GM18873 (cell line): ENCODE results near the gene DGKQ.

ENCODE experiments used
- ATAC-seq: cut with Tn5 transposase; IDR thresholded peaks from one replicate; pipeline ENCODE4 v1.9.1; 2021; ENCODE audit warnings: mild to moderate bottlenecking, moderate library complexity, moderate number of reproducible peaks; ENCODE audit not compliant: unreplicated experiment, low FRiP score

The DGKQ gene, protein sequence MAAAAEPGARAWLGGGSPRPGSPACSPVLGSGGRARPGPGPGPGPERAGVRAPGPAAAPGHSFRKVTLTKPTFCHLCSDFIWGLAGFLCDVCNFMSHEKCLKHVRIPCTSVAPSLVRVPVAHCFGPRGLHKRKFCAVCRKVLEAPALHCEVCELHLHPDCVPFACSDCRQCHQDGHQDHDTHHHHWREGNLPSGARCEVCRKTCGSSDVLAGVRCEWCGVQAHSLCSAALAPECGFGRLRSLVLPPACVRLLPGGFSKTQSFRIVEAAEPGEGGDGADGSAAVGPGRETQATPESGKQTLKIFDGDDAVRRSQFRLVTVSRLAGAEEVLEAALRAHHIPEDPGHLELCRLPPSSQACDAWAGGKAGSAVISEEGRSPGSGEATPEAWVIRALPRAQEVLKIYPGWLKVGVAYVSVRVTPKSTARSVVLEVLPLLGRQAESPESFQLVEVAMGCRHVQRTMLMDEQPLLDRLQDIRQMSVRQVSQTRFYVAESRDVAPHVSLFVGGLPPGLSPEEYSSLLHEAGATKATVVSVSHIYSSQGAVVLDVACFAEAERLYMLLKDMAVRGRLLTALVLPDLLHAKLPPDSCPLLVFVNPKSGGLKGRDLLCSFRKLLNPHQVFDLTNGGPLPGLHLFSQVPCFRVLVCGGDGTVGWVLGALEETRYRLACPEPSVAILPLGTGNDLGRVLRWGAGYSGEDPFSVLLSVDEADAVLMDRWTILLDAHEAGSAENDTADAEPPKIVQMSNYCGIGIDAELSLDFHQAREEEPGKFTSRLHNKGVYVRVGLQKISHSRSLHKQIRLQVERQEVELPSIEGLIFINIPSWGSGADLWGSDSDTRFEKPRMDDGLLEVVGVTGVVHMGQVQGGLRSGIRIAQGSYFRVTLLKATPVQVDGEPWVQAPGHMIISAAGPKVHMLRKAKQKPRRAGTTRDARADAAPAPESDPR

DNA sequence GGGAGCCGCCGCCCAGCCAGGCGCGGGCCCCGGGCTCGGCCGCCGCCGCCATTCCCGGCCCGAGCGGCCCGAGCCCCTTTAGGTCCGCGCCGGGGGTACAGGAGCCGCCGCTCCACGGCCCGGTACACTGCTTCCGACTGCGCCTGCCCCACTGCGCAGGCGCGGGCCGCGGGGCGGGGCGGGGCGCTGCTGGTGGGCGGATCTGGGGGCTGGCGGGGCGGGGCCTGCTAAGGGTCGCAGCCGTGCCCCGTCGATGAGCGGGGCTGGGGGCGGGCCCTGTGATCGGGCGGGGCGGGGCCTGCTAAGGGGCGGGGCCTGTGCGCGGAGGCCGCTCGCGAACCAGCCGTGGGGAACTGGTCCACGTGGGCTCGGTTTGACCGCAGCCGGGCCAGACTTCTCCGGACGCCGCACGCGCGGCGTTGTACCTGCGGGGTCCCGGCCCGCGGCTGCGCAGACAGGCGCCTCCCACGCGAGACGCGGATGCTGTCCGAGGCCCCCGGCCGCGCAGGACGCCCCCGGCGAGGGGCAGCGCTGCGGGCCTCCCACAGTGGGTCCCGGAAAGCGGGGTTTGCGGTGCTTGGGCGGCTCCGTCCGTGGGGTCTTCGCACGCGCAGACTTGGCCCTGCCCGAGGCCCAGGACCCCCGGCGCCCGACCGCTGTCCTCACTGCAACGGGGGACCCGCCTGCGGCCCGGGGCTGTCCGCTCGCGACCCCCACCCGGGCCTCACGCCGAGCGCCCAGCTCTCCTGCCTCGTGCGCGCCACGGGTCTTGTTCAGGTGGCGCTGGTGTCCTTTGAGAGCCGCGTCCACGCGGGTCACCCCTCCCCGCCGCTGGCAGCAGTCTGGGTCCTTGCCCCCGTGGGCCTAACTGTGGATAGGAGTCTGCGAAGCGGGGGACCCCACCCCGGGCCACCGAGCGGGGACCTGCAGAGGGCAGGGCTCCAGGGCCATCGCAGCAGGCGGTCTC, at the start of gene DGKQ:
DGKQ (minus strand) TSS at position 139 of the 967 bp plus-strand sequence; CDS start at position 52, 87 bp downstream.
- ATAC-seq, result no peak

DNA sequence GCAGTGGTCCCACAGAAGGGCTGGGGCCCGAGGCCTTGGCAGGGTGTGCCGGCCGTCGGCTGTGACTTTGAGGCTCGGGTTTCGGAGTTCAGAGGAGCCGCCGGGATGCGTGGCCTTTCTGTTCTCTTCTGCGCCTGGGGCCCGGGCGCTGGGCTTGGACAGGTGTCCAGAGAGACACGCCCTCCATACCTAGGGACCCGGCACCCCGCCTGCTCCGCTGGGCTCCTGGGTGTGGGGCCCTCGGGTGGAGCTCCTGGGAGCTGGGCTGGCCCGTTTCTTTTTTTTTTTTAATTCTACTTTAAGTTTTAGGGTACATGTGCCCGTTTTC, 49.3 kb upstream of the DGKQ start:
- ATAC-seq, result no peak

DNA sequence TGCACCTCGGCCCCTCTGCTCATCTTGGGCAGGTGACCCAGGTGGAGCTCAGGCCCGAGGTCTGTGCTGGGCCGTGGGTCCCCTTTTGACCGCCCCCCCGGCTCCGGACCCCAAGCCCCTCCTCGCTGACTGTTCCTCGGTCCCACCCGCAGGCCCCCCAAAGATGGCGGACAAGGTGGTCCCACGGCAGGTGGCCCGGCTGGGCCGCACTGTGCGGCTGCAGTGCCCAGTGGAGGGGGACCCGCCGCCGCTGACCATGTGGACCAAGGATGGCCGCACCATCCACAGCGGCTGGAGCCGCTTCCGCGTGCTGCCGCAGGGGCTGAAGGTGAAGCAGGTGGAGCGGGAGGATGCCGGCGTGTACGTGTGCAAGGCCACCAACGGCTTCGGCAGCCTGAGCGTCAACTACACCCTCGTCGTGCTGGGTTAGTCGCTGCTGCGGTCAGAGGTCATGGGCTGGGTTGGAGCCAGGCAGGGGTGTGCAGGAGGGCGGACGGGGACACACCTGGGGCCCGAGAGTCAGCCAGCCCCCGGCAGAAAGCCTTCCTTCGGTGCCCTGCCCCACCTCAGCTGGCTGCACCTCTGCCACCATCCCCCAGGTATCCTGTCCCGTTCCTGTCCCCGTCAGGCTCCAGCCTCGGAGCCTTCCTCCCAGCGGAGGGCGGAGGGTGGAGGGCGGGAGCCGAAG, 48.8 kb upstream of the DGKQ start:
- ATAC-seq, result no peak

DNA sequence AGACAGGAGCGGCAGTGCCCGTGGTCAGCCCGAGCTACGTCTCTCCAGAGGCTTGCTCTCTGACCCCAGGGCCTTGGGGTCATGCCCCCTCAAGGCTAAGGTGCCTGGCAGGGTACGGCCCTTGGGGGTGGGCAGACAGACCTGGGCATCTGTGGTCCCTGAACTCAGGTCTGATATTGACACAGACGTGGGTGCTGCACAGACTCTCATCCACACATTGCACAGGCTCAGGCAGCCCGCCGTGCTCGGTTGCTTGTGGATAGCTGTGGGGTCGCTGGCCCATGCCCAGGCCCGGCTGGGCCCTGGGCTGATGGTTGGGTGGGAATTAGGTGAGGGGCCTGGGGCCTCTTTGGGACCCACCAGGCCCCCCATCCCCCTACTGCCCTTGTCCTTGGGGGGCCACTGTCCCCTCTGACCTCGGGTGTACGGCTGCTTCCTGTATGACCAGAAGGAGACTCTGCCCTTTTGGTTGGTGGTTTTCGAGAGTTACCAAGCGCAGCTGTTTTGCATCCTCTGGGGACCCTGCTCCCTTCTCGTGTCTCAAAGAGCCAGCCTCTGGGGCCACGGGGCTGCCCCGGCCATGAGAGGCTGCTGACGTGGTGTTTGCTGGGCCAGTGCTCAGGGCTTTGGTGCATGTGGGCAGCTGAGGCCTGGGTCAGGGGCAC, 48.1 kb upstream of the DGKQ start:
- peak; percentile 67 for ATAC-seq

DNA sequence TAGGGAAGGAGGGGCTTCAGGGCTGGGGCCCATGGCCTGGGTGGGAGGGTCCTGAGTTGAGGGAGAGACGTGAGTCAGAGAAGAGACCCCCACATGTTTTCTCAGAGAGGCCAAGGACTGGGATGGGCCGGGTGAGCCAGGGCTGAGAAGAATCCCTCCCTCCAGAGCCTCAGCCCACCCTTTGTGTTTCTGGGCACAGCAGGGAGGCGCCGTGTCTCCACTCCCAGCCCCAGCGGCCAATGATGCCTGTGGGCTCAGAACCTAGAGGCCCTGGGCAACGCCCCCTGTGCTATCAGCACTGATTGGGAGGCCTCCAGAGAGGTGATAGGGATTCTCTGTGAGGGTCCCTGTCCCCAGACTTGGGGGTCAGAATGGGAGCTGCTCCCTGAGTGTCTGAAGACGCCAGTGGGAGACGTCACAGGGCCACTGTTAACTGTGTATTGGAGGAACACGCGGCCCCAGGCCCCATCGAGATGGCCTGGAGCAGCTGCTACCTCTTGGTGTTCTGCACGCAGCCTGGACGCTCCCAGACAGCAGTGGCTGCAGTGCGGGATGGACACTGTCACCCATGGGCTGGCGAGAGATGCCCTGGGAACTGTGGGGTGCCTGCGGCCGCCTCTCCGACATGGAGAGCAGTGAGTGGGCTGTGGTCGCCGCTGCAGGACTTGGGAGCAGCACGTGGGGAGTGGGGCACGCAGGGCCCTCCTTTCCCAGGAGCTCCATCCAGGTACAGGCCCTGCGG, 46.5 kb upstream of the DGKQ start:
- no peak for ATAC-seq

DNA sequence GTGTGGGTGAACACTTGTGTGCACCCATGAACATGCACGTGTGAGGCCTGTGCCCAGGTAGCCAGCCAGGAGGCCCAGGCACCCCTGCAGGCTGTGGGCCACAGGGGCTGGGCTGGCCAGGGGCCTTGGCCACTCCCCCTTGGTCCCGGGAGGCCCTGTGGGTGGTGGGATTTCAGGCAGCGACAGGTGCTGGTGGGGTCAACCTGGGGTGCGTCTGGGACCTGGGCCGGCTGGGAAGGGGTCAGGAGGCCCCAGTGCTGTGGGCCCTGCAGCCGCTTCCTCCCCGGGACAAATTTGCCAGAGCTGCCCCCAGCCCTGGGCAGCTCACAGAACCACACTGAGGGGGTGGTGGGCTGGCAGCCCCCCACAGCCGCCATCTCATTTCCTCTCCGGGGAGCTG, 46.0 kb upstream of the DGKQ start:
- ATAC-seq, result no peak

- ATAC-seq, result no peak
Observed at GRCh38 chr4:1018147-1019020, 45.0 kb upstream of the DGKQ start.

- no peak for ATAC-seq
Observed at GRCh38 chr4:1017706-1018105, 44.3 kb upstream of the DGKQ start.

DNA sequence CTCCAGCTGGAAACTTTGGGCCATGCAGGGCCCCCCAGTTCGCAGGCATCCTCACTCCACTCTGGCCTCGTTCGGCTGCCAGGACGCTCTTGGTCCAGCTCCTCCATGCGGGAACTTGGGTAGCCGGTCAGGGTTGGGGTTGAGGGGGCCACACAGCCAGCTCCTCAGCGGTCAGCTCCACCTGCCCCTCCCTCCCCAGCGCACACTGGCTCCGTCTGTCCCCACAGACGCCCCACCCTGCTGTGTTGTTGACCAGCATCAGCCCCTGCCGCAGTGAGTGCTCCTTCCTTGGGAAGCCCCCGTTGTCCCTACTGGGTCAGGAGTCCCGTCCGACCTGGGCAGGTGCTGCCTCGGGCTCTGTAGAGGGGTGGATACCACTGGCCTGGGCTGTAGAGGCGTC, 43.8 kb upstream of the DGKQ start:
- ATAC-seq, result no peak

DNA sequence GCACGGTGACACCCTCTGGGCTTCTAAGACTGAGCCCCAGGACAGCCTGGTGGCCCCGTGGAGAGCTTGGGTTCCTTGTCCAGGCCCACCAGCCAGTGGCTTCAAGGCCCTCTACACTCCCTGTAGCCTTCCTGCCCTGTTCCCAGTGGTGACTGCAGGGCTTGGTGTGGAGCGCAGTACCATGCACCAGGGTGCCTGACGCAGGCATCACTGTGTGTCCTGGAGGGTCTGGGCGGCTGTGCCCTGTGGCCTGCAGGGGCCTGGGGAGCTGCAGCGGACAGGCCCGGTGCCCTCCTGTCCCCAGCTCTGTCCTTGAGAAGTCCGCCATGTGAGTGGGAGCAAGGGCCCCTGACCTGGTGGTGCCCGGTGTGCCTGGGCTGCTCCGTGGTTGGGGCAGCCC, 42.4 kb upstream of the DGKQ start:
- no peak for ATAC-seq

DNA sequence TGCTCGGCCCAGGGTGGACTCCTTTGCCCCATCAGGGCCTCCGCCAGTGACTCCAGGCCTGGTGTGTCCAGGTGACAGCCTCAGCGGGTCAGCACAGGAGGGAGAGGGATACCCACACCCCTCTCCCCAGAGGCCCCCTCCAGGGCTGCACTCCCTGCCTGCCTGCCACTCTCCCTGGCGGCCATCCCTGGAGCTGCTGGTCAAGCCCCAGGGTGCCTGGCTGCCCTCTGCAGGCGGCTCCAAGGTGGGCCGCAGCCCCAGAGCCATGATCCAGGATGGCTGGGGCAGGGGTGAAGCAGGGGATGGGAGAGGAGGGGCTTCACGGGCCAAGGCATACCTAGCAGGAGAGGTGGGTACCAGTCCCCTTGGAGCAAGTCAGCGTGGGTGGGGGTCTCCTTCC, 41.8 kb upstream of the DGKQ start:
- no peak for ATAC-seq

DNA sequence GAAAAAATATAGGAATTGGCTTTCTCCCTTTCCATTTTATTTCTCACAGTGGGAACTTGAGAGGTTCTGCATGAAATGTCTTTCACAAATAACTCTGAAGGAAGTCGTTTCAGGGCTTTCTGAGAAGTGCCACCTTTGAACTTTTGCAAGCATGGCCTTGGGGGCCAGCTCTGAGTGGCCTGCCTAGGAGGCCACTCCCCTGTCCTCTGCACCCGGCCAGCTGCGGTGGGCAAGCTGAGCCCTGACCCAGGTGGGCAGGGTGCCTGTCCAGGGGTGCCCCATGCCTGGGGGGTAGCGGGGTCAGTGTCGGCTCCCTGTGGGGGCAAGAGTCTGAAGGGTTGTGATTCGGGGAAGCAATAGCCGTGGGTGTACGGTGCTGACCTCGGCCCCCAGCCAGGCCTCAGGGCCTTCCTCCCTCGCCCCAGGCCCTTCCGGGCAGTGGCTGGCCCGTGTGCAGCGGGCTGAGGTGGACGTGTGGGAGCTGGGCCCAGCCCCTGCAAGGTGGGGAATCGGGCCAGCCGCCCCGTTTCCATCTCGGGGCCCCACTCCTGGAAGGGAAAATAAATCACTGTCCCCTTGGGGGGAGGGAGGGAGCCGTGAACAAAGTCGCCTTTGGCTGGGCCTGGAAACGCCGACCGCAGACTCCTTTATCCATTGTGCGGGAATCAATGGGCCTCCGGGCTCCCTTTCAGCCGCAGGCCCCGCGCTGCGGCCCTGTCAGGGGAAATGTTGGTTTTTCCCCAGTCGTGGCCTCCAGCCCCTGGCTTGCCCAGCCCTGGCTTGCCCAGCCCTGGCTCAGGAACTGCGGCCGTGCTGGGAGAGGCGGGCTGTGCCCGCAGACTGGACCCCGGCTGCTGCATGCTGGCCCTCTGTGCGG, 41.2 kb upstream of the DGKQ start:
- no peak for ATAC-seq

GRCh38 chr4:1013225-1014073, 40.1 kb upstream of the DGKQ start:
- no peak for ATAC-seq

DNA sequence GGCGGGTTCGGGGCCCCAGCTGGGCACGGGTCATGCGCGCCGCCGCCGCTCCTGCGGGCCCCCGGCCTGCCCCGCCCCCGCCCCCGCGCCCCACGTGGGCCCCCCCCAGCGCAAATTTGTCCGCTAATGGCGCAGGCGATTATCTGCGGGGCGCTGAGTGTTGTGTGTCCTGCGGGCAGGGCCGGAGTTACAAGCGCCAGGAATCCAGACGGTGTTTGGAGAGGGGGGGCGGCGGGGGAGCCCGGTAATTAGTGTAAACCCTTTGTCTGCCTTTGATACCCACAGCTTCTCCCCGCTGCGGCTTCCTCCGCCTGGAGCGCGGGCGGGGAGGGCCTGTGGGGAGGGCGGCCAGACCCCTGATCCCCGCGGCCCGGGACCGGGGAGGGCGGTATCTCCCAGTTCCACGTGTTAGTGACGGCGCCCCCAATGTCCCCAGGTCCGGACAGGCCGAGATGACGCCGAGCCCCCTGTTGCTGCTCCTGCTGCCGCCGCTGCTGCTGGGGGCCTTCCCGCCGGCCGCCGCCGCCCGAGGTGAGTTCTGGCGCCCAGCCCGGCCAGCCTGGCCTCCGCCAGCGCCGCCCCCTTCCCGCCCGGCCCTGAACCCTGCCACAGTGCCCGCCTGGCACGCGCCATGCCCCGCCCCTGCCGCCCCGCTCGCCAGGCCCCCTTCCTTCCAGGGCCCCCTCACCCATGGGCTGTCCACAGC, 38.8 kb upstream of the DGKQ start:
- no peak for ATAC-seq

DNA sequence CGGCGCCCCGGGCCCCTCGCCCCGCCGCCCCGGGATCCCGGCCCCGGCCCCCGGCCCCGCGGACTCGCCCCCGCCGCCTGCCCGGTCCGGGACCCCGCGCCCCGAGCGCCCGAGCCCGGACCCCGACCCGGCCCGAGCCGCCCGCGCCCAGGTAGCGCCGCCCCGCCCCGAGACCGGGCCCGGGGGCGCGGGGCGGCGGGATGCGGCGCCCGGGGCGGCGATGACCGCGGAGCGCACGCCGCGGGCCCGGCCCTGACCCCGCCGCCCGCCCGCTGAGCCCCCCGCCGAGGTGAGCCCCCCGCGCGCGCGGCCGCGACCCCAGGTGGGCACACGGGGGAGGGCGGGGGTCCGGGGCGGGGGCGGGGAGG, 38.3 kb upstream of the DGKQ start:
- ATAC-seq, result no peak
